ENCODE data around the gene DNHD1. TPM values are rescaled to one million over a fixed set of nuclear protein-coding genes. Genes with fewer than 3 reads are reported as not detected.

DNHD1 gene
- polyA plus RNA-seq, 3 donors, result 0.24 to 21.0 (median 0.59) TPM

GRCh38 chr11:6546735-6547134, 49.7 kb downstream of the DNHD1 start:
- intact Hi-C loops (cut with micrococcal nuclease), result no loop called here
- Mint-ChIP-seq H3K4me1 (no peaks in the 10 kb centered on the region), H3K36me3 (peaks cover 20 to 26% of the 10 kb centered on the region in 2 donors), H3K9me3 (no peaks in the 10 kb centered on the region), H3K27ac (no peak overlapping the region), H3K4me3 (no peak overlapping the region), H3K27me3 (ENCODE audit: low read depth in 3 of 3) (peaks cover 0 to 3% (median 1%) of the 10 kb centered on the region in 3 donors)
- Histone ChIP-seq H3K4me3 (replicated peaks in 1 of 3; ENCODE audit: low read depth in 2 of 3, low read length in 3 of 3) (no peak overlapping the region), H3K36me3 (replicated peaks in 1 of 2; ENCODE audit: control insufficient read depth in 1 of 2, insufficient read depth in 2 of 2, low read length in 2 of 2) (peaks cover 0 to 29% of the 10 kb centered on the region in 2 donors), H4K20me1 (ENCODE audit: insufficient read depth, low read length) (no peaks in the 10 kb centered on the region), H3K4me2 (replicated peaks; ENCODE audit: extremely low read depth, low read length, poor library complexity, severe bottlenecking) (no peak overlapping the region), H3K27me3 (ENCODE audit: control insufficient read depth in 2 of 2, insufficient read depth in 2 of 2, low read length in 2 of 2) (no peaks in the 10 kb centered on the region), H3K9ac (ENCODE audit: insufficient read depth, low read length, poor library complexity, severe bottlenecking) (no peak overlapping the region), H2AFZ (ENCODE audit: insufficient read depth, low read depth, low read length, poor library complexity, severe bottlenecking) (no peak overlapping the region), H3K27ac (ENCODE audit: low read depth in 1 of 2, low read length in 2 of 2) (no peak overlapping the region), H3K9me3 (replicated peaks in 1 of 2; ENCODE audit: control insufficient read depth in 1 of 2, insufficient read depth in 1 of 2, low read length in 2 of 2) (no peaks in the 10 kb centered on the region), H3K79me2 (ENCODE audit: insufficient read depth, low read length) (no peaks in the 10 kb centered on the region), H3K4me1 (ENCODE audit: control insufficient read depth in 1 of 2, insufficient read depth in 2 of 2, low read length in 2 of 2) (no peaks in the 10 kb centered on the region)
- no peak for TF ChIP-seq CTCF (IDR thresholded peaks at IDR 0.05)
- no peak for DNase-seq
- 98% methylated on average over 6 of the region's 8 CpGs for WGBS (ENCODE audit: insufficient coverage)

DNA sequence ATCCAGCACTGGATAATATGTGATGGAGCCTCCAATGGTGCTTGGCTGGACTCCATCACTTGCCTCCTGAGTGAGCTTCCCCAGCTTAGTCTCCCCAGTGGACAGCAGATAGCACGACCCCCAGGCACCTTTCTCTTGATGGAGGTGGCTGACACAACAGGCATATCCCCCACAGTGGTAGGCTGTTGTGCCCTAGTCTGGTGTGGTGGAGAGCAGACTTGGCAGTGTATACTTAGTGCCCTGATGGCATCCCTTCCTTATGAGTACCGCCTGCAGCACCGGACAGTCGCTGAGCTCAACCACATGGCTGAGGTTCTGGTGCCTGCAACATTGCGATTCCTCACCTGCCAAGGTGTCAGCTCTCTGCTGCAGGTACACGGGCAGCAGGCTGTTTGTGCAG, 50.1 kb downstream of the DNHD1 start:
- Histone ChIP-seq H3K4me1 (ENCODE audit: control insufficient read depth in 1 of 2, insufficient read depth in 2 of 2, low read length in 2 of 2) (no peaks in the 10 kb centered on the region), H3K27ac (ENCODE audit: low read depth in 1 of 2, low read length in 2 of 2) (no peak overlapping the region), H3K36me3 (replicated peaks in 1 of 2; ENCODE audit: control insufficient read depth in 1 of 2, insufficient read depth in 2 of 2, low read length in 2 of 2) (peaks cover 0 to 29% of the 10 kb centered on the region in 2 donors), H3K9me3 (replicated peaks in 1 of 2; ENCODE audit: control insufficient read depth in 1 of 2, insufficient read depth in 1 of 2, low read length in 2 of 2) (no peaks in the 10 kb centered on the region), H2AFZ (ENCODE audit: insufficient read depth, low read depth, low read length, poor library complexity, severe bottlenecking) (no peak overlapping the region), H3K4me2 (replicated peaks; ENCODE audit: extremely low read depth, low read length, poor library complexity, severe bottlenecking) (no peak overlapping the region), H3K9ac (ENCODE audit: insufficient read depth, low read length, poor library complexity, severe bottlenecking) (no peak overlapping the region), H3K79me2 (ENCODE audit: insufficient read depth, low read length) (no peaks in the 10 kb centered on the region), H3K27me3 (ENCODE audit: control insufficient read depth in 2 of 2, insufficient read depth in 2 of 2, low read length in 2 of 2) (no peaks in the 10 kb centered on the region), H3K4me3 (replicated peaks in 1 of 3; ENCODE audit: low read depth in 2 of 3, low read length in 3 of 3) (no peak overlapping the region), H4K20me1 (ENCODE audit: insufficient read depth, low read length) (no peaks in the 10 kb centered on the region)
- Mint-ChIP-seq H3K36me3 (peaks cover 20 to 26% of the 10 kb centered on the region in 2 donors), H3K9me3 (no peaks in the 10 kb centered on the region), H3K4me3 (no peak overlapping the region), H3K27me3 (ENCODE audit: low read depth in 3 of 3) (peaks cover 0 to 3% (median 1%) of the 10 kb centered on the region in 3 donors), H3K4me1 (no peaks in the 10 kb centered on the region), H3K27ac (no peak overlapping the region)
- no peak for DNase-seq
- intact Hi-C loops (cut with micrococcal nuclease), result no loop called here
- no peak for TF ChIP-seq CTCF (IDR thresholded peaks at IDR 0.05)
- 98% methylated on average over 5 of the region's 6 CpGs for WGBS (ENCODE audit: insufficient coverage)
